Right ventricle myocardium inferior (tissue), 1 donor: ENCODE measurements around the gene SLC44A4. TPM values are rescaled to one million over a fixed set of nuclear protein-coding genes. Genes with fewer than 3 reads are reported as not detected.

Experiments
- ATAC-seq: fragments of 200-7000 bp; cut with Tn5 transposase; one replicate; pipeline ENCODE4 v1.9.1; 2020; ENCODE audit warnings: mild to moderate bottlenecking, moderate library complexity
- DNase-seq: peaks from one replicate; pipeline ENCODE4 v3.0.0; 2021; ENCODE audit errors: missing footprints
- intact Hi-C: fragments of 100-400 bp; cut with DNase I; formaldehyde crosslinking; loops from one replicate; pipeline ENCODE4 v1.11.0; 2022
- total RNA-seq: library from RNA; stranded (reverse); fragmentation: NEBNext Ultra II Directional; extraction: Animal tissue kit (Norgen Biotek cat#: 25700); gene quantifications from one replicate; pipeline ENCODE4 v1.2.1, GENCODE V29; 2021
- donor health status: DM: no; HTN: yes; CAD: no; lungs with severe emphysema.

Gene SLC44A4
- total RNA-seq, 1 donor from 2014 or later = not detected

DNA sequence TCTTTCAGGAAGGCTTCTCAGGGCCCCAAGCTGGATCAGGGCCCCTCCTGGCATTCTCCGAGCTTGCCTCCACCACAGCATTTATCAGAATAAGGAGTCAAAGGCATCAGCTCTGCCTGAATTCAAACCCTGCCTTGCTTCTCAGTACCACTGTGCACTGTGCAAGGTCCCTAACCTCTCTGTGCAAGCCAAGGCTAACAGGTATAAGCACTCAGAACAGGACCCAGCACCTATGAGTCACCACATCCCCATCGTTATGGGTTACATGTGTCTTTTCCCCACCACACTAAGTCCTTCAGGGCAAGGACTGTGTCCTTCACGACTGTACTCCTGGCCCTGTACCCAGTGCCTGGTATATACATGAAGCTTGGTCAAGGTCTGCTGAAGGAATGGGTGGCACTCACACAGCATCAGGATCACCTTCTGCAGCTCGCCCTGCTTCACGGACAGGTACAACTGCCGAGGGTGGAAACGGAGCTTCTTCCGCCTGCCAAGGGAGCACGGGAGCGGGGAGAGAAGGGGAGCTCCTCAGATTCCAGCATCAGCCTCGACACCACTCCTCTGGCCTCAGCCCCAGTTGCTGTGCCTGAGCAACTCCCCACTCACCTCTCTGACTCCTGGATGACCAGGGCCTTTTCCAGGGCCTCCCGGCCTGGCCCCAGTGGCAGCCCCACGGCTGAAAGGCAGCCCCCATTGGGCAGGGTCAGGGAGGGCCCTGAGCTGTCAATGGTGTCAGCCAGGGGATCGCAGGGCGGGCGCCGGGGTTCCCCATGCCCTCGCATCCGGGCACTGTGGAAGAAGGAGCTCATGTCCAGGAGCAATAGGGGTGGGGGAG is 8.6 kb upstream of the SLC44A4 start:
- DNase-seq (no peak), ATAC-seq (no peak)
- intact Hi-C loops = loop anchor here (2.0 kb wide), 1 partner anchor 207 kb away; the partner anchor contains the start of gene LY6G5C

DNA sequence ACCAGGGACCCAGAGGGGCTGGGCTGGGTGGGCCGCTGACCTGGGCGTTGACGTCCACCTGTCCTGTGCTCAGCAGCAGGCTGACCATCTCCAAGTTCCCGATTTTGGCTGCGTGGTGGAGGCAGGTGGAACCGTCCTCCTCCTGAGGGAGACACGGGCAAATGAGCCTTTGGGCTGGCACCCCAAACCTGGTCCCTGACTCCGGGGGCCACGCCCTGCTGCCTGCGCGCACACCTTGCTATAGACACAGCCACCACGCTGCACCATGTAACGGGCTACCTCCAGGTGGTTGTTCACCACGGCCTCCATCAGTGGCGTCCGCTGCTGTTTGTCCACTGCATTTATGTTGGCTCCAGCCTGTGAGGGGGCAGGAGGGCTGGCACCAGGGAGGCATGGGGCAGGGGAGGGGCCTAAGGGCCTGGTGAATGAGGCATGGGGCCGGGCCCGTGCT is 7.8 kb upstream of the SLC44A4 start:
- ATAC-seq (no peak), DNase-seq (no peak)
- intact Hi-C loops = no loop called here

DNA sequence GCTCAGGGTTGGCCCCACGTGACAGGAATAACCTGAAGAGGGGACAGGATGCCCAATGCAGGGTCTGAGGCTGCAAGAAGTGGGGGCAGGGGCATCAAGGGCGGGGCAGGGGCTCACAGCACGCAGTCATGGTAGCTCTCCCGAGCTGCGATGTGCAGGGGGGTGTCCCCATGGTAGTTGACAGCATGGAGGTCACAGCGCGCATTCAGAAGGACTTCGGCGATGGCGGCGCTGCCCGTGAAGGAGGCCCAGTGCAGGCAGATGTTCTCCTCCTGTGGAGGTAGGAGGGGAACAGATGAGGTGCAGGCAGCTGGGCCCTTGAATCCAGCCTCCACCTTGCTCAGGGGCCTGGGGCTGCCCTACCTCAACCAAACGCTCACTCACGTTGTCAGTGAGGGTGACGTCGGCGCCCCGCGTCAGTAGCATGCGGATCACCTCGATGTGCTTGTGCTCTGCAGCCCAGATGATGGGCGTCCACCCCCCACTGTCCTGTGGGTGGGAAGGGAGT is 5.8 kb upstream of the SLC44A4 start:
- DNase-seq = no peak
- intact Hi-C loops = no loop called here
- ATAC-seq = no peak

DNA sequence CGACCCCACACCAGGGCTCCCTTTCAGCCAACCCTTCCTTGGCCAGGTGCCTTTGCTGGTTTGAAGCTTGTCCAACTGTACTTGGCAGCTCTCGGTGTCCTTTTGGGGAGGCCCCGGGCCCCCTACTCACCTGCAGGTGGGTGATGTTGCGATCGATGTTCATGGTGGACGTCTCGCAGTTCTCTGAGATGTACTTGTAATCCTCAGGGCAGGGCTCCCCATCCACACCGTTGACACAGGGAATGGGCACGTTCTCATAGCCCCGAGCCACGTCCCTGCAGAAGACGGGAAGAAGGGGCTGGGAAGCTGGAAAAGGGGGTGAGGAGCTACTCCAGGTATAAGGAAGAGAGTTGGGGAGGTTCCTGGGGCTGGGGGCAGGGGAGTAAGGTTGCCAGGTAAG is 4.9 kb upstream of the SLC44A4 start:
- intact Hi-C loops = no loop called here
- ATAC-seq (no peak), DNase-seq (no peak)

DNA sequence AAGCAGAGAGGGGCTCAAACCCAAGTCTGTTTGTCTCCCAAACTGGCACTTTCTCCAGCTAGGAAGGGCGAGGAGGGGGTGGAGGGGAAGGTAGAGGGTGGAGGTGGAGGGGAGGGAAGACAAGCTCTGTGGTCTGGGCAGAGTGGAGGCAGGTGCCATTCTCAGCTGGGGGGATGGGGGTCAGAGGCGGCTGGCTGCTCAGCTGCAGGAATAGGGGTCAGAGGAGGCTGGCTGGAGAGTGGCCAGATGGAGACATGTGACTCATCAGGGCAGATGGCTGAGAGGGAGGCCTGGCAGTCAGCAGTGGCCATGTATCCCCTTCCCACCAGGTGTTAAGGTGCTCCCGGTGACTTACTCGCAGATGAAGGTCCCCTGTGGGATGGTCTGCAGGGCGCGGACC is 3.5 kb upstream of the SLC44A4 start:
- intact Hi-C loops = no loop called here
- ATAC-seq (no peak), DNase-seq (peak; percentile 50)

DNA sequence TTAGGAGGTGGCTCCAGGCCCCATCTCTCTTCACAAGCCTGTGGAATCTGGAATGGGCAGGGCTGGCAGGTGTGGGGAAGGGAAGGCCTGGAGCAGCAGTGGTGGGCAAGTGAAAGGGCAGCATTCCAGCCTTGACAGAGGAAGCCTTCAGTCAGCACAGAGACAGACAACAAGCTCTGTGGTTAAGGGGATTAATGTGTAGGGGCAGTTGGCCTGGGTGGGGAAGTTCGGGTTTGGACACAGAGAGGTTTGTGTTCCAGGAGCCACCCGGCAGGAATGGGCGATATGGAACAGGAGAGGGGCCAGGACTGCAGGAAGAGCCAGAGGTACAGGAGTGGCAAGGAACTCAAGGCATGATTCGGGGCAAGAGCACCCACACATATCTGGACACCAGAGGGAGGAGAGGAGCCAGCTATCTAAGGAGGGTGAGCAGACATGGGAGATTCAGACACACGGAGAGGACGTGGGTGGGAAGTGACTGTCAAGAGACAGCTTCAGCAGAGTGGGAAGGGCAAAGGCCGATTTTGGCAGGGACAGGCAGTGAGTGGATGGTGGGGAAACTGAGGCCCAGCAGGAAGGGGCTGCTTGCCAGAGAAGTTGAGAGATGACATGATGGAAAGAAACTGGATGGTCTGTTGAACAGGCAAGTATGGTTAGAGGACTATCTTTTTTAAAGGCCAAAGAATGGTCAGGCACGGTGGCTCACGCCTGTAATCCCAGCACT is 2.5 kb upstream of the SLC44A4 start:
- ATAC-seq = no peak
- peak; percentile 58 for DNase-seq
- intact Hi-C loops = no loop called here

DNA sequence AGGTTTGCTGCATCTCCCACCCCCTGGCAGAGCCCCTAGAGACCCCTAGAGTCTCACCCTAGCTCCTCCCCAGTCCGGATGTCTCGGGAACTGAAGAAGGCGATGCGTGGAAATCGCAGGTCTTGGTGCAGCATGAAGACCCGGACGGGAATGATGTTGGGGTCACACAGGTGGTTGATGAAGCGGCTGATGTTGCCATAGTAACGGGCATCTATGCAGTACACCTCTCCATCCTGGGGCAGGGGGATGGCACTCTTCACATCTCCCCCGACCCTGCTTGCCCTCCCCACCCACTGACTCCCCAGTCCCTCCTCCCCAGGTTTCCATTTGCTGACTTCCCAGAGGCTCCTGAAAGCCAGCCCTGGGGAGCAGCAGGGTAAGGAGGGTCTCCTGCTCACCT is 1.8 kb upstream of the SLC44A4 start:
- intact Hi-C loops = no loop called here
- DNase-seq = peak; percentile 7
- no peak for ATAC-seq

DNA sequence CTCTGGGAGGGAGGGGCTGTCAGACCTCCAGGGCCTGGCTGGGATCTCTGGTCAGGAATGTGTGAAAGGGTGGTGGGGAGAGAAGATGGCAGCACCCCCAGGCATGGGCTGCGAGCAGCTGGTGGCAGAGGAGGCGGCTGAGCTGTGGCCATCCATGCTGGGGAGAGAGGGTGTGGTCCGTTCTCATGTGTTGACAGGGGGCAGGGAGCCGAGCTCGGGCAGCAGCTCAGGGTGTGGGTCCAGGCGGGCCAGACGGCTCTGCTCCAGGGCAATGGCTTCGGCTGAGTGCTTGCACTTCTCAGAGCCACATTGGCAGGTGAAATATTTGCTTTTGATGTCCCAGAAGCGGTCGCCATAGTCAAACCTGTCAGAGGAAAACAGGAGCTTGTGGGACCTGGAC is 1.1 kb upstream of the SLC44A4 start:
- intact Hi-C loops = no loop called here
- DNase-seq = peak; percentile 64
- no peak for ATAC-seq

DNA sequence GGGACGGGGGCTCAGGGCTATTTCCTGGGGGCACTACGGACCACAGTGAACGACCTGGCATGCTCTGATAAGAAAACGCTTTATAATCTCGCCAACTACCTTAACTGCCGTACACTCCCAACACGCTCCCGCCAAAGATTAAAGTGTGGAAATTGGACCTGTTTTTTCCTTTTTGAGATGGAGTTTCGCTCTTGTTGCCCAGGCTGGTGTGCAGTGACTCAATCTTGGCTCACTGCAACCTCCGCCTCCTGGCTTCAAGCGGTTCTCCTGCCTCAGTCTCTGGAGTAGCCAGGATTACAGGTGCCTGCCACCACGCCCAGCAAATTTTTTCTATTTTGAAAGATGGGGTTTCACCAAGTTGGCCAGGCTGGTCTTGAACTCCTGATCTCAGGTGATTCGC is 346 bp upstream of the SLC44A4 start:
- intact Hi-C loops = no loop called here
- ATAC-seq = no peak
- no peak for DNase-seq

DNA sequence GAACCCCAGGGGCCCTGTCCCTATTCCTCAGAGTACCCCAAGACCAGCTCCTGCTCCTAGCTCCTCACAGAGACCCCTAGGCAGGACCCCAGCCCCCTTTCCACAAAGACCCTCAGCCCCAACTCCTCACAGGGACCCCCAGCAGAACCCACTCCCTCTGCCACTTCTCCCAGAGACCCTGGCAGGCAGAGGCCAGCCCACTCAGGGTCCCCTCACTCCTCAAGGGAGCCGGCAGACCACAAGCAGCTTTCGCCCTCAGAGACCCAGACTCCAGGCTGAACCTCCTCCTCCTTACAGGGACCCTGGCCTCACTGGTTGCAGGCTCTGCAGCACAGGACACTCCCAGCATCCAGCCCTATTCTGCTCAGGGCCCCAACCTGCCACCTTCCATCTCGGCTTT is 575 bp downstream of the SLC44A4 start:
- intact Hi-C loops = no loop called here
- ATAC-seq = no peak

DNA sequence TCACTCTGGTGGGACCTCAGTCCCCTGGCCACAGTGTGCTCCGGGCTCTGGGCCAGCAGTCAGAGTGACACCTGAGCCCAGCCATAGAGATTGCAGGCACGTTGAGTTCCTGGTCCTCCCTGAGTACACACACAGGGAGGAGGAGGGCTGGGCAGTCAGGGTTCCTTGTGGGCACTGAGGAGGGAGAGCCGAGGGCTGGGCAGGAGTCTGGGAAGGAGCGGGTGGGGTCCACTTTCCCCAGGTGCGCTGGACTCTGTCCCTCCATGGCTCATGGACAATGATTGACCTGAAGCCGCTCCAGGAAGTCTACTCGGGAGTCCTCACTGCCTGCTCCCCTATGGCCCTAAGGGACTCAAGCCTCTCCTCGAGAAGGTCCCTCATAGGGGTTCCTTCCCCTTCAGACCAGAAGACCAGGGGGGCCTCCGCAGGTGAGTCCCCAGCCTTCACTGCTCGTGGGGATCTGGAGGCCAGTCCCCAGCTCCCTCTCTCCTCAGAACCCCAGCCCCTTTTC is 1.1 kb downstream of the SLC44A4 start:
- DNase-seq = peak; percentile 20
- no peak for ATAC-seq
- intact Hi-C loops = no loop called here

More for the DNA sequence above, 575 bp downstream of the SLC44A4 start:
- DNase-seq = peak; percentile 6

DNA sequence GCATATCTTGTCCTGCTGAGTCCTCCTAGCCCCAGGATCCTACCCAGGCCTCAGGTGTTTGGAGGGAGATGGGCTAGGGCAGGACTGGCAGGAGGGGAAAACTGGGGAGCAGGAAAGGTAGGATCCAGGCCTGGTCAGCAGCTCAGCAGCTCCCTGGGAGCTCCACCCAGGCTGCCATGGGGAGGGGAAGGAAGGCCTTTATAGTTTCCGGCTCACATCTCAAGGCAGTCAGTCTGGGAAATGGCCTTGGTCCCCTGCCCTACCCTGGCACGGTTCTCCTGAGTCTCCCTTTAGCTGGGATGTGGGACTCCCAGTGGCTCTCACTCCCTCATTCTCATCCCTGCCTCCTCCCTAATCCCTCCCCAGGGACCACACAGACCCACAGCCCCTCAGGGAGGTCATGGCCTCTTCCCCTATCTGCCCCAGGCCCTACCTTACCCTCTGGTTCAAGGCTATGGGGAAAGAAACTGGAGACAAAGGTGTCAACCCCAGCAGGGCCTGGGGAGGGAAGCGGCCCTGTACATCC is 1.6 kb downstream of the SLC44A4 start:
- ATAC-seq = no peak

DNA sequence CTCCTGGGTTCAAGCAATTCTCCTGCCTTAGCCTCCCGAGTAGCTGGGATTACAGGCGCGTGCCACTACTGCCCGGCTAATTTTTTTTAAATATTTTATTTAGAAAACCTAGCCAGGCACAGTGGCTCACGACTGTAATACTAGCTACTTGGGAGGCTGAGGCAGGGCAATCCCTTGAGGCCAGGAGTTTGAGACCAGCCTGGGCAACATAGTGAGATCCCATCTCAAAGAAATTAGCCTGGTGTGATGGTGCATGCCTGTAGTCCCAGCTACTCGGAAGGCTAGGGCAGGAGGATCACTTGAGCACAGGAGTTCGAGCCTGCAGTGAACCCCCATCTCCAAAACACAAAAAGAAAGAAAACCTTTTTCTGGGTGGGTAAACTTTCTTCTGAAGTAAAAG is 2.4 kb downstream of the SLC44A4 start:
- peak; percentile 43 for DNase-seq
- intact Hi-C loops = no loop called here
- no peak for ATAC-seq

More for the DNA sequence above, 1.6 kb downstream of the SLC44A4 start:
- intact Hi-C loops = no loop called here
- no peak for DNase-seq

DNA sequence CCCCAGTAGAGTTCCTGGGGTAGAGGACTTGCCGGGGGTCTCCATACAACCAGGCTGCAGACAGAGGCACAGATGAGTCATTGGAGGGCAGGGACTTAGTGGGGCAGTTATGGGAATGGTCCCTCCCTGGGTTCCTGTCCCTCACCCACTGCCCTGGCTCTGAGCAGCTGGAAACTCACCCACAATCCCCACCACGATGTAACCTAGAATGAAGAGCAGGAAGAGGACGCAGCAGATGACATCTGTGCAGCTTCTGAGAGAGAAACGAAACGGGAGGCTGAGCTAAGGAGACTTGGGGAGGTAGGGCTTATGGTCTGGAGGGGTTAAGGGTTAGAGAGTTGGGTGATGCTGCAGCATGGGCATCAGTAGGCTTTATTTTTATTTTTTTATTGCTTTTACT is 2.9 kb downstream of the SLC44A4 start:
- ATAC-seq (no peak), DNase-seq (no peak)
- intact Hi-C loops = no loop called here

DNA sequence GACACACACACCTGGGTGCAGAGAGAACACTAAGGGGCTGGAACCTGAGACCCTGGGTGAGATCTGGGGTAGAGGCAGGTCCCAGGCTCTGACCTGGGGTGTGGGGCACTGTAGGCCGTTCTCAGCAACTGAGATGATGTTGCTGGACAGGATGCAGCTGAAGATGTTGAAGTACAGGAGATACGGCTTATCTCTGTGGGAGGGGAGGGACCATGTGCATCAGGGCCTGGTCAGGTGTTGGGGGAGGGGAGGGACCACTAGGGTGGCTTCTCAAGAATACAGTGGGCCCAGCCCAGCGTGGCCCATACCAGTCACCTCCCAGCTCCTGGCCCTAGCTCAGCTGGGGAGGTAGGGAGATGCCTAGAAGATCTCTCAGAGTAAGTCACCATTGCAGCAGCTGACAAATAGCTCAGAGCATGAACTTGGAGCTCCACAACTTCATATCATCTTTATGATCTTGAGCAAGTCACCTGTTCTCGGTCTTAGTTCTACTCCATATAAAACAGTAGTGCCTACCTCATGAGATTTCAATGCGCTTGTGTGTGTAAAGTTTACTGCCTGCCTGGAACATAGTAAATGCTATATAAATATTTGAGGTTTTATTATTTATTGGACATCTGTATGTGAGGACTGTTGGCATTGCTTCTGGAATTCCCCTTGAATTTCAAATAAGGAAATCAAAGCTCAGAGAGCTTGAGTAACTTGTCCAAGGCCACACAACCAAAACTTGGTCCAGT is 3.8 kb downstream of the SLC44A4 start:
- ATAC-seq (no peak), DNase-seq (peak; percentile 45)
- intact Hi-C loops = no loop called here

DNA sequence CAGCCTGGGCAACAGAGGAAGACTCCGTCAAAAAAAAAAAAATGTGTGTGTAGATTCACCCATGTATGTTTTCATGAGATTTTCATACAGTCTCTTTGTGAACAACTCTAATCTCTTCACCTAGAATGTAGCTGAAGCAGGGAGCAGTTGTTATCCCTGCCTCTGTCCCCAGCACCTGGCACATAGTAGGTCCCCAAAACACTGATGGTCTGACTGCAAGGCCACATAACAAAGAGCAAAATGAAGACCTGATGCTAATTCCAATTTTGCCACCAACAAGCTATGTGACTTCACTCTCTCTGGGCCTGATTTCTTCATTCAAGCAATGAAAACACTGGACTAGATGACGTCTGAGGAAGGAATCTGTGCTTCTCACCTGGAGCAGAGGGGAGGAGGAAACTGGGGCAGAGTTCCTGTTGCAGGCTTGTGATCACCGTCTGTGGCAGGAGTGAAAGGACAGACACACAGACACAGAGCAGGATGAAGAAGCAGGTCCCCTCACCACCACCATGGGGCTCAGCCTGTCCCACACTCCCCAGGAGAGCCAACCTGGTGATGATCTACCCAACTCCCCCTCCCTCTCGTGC is 4.6 kb downstream of the SLC44A4 start:
- intact Hi-C loops = no loop called here
- no peak for ATAC-seq
- DNase-seq = peak; percentile 3

DNA sequence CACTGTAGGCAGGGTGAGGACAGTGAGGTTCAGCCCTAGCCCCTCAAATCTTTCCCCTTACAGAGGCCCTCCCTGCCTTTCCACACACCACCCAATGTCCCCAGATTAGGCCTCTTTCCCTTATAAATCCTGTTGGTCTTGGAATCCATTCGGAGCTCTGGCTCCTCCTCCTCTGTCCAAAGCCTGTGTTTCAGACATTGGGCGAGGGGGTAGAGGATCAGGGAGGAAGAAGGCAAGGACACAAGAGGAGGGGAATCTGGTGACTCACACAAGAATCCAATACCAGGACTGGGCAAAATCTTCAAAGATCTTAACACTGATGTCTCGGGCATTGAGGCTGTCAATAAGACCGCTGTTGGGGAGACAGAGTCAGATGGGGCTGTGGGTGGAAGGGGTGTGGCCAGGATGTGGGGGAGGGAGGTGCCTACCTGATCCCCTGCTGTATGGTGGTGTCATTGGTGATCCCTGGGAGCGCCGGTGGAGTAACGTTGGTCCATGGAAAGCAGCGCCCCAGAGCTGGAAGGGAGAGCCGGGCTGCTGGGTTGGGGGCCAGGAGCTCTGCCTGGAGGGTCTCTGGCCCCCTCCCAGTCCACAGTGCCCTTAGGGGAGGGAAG is 7.6 kb downstream of the SLC44A4 start:
- intact Hi-C loops = no loop called here
- peak; percentile 1 for DNase-seq
- ATAC-seq = no peak

DNA sequence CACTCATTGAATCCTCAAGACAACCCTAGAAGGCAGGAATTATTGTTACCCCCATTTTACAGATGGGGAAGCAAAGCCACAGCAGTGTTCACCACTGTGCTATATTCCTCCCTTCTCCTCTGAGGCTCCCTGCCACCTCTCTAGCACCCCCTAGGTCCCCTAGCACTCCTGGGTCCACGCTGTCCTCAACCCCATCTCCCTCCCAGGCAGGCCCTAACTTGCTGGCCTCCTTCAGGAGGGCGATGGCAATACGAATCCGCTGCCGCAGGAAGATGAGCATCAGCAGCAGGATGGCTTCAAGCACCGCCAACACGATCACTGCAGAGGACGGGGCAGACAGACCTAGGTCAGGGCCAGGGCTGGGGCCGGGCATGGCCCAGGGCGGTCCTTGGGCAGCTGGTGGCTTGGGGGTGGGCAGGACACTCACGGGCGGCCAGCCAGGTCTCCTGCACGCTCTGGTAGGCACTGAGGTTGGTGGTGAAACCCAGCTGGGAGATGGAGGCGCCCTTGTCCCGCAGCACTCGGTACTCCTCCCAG is 8.3 kb downstream of the SLC44A4 start:
- no peak for ATAC-seq
- peak; percentile 17 for DNase-seq
- intact Hi-C loops = no loop called here
